ENCODE measurements around the gene RIMKLB.

RIMKLB gene

GRCh38 chr12:8675591-8676036 is 22.2 kb upstream of the RIMKLB start:
- Histone ChIP-seq H3K9ac (ENCODE audit: low read length) (no peak overlapping the region), H3K4me3 (ENCODE audit: low read length) (no peak overlapping the region), H3K27me3 (ENCODE audit: control insufficient read depth, insufficient read depth, low read length) (no peaks in the 10 kb centered on the region), H3K9me3 (ENCODE audit: control insufficient read depth, low read length) (no peaks in the 10 kb centered on the region), H3K36me3 (ENCODE audit: control insufficient read depth, insufficient read depth, low read length) (no peaks in the 10 kb centered on the region), H3K4me1 (ENCODE audit: control insufficient read depth, insufficient read depth, low read length) (no peaks in the 10 kb centered on the region)

- no peak overlapping the region for H3K4me3 ChIP-seq (ENCODE audit: low read length)
- H3K9me3 ChIP-seq (ENCODE audit: control insufficient read depth, low read length): no peaks in the 10 kb centered on the region
- H3K27me3 ChIP-seq (ENCODE audit: control insufficient read depth, insufficient read depth, low read length): no peaks in the 10 kb centered on the region
- no peaks in the 10 kb centered on the region for H3K36me3 ChIP-seq (ENCODE audit: control insufficient read depth, insufficient read depth, low read length)
- H3K4me1 ChIP-seq (ENCODE audit: control insufficient read depth, insufficient read depth, low read length): no peaks in the 10 kb centered on the region
- no peak overlapping the region for H3K9ac ChIP-seq (ENCODE audit: low read length)
Measured at GRCh38 chr12:8676651-8677050, 21.1 kb upstream of the RIMKLB start.

- no peak overlapping the region for H3K9ac ChIP-seq (ENCODE audit: low read length)
- no peaks in the 10 kb centered on the region for H3K27me3 ChIP-seq (ENCODE audit: control insufficient read depth, insufficient read depth, low read length)
- no peak overlapping the region for H3K4me3 ChIP-seq (ENCODE audit: low read length)
- H3K9me3 ChIP-seq (ENCODE audit: control insufficient read depth, low read length): no peaks in the 10 kb centered on the region
- H3K4me1 ChIP-seq (ENCODE audit: control insufficient read depth, insufficient read depth, low read length): no peaks in the 10 kb centered on the region
- H3K36me3 ChIP-seq (ENCODE audit: control insufficient read depth, insufficient read depth, low read length): no peaks in the 10 kb centered on the region
Measured at GRCh38 chr12:8677362-8677761, 20.4 kb upstream of the RIMKLB start.

- H3K4me3 ChIP-seq (ENCODE audit: low read length): no peak overlapping the region
- H3K9me3 ChIP-seq (ENCODE audit: control insufficient read depth, low read length): no peaks in the 10 kb centered on the region
- H3K27me3 ChIP-seq (ENCODE audit: control insufficient read depth, insufficient read depth, low read length): no peaks in the 10 kb centered on the region
- no peaks in the 10 kb centered on the region for H3K36me3 ChIP-seq (ENCODE audit: control insufficient read depth, insufficient read depth, low read length)
- H3K9ac ChIP-seq (ENCODE audit: low read length): no peak overlapping the region
- no peaks in the 10 kb centered on the region for H3K4me1 ChIP-seq (ENCODE audit: control insufficient read depth, insufficient read depth, low read length)
Measured at GRCh38 chr12:8678661-8679111, 19.1 kb upstream of the RIMKLB start.

- H3K4me3 ChIP-seq (ENCODE audit: low read length): no peak overlapping the region
- no peaks in the 10 kb centered on the region for H3K4me1 ChIP-seq (ENCODE audit: control insufficient read depth, insufficient read depth, low read length)
- no peaks in the 10 kb centered on the region for H3K9me3 ChIP-seq (ENCODE audit: control insufficient read depth, low read length)
- no peaks in the 10 kb centered on the region for H3K27me3 ChIP-seq (ENCODE audit: control insufficient read depth, insufficient read depth, low read length)
- H3K36me3 ChIP-seq (ENCODE audit: control insufficient read depth, insufficient read depth, low read length): no peaks in the 10 kb centered on the region
- no peak overlapping the region for H3K9ac ChIP-seq (ENCODE audit: low read length)
Measured at GRCh38 chr12:8680533-8680932, 17.3 kb upstream of the RIMKLB start.

GRCh38 chr12:8681129-8681884 is 16.5 kb upstream of the RIMKLB start:
- Histone ChIP-seq H3K9ac (ENCODE audit: low read length) (no peak overlapping the region), H3K36me3 (ENCODE audit: control insufficient read depth, insufficient read depth, low read length) (no peaks in the 10 kb centered on the region), H3K4me3 (ENCODE audit: low read length) (no peak overlapping the region), H3K4me1 (ENCODE audit: control insufficient read depth, insufficient read depth, low read length) (no peaks in the 10 kb centered on the region), H3K9me3 (ENCODE audit: control insufficient read depth, low read length) (no peaks in the 10 kb centered on the region), H3K27me3 (ENCODE audit: control insufficient read depth, insufficient read depth, low read length) (no peaks in the 10 kb centered on the region)

GRCh38 chr12:8685051-8685450 is 12.7 kb upstream of the RIMKLB start:
- H3K9me3 ChIP-seq (ENCODE audit: control insufficient read depth, low read length): no peaks in the 10 kb centered on the region
- H3K4me3 ChIP-seq (ENCODE audit: low read length): no peak overlapping the region
- peaks cover 7% of the 10 kb centered on the region for H3K4me1 ChIP-seq (ENCODE audit: control insufficient read depth, insufficient read depth, low read length)
- H3K27me3 ChIP-seq (ENCODE audit: control insufficient read depth, insufficient read depth, low read length): no peaks in the 10 kb centered on the region
- no peaks in the 10 kb centered on the region for H3K36me3 ChIP-seq (ENCODE audit: control insufficient read depth, insufficient read depth, low read length)
- H3K9ac ChIP-seq (ENCODE audit: low read length): no peak overlapping the region

GRCh38 chr12:8687846-8688601 is 9.8 kb upstream of the RIMKLB start:
- no peaks in the 10 kb centered on the region for H3K27me3 ChIP-seq (ENCODE audit: control insufficient read depth, insufficient read depth, low read length)
- H3K9me3 ChIP-seq (ENCODE audit: control insufficient read depth, low read length): no peaks in the 10 kb centered on the region
- H3K36me3 ChIP-seq (ENCODE audit: control insufficient read depth, insufficient read depth, low read length): no peaks in the 10 kb centered on the region
- H3K4me3 ChIP-seq (ENCODE audit: low read length): no peak overlapping the region
- no peak overlapping the region for H3K9ac ChIP-seq (ENCODE audit: low read length)
- peaks cover 7% of the 10 kb centered on the region for H3K4me1 ChIP-seq (ENCODE audit: control insufficient read depth, insufficient read depth, low read length)

- no peak overlapping the region for H3K9ac ChIP-seq (ENCODE audit: low read length)
- H3K36me3 ChIP-seq (ENCODE audit: control insufficient read depth, insufficient read depth, low read length): no peaks in the 10 kb centered on the region
- peaks cover 7% of the 10 kb centered on the region for H3K4me1 ChIP-seq (ENCODE audit: control insufficient read depth, insufficient read depth, low read length)
- H3K9me3 ChIP-seq (ENCODE audit: control insufficient read depth, low read length): no peaks in the 10 kb centered on the region
- H3K4me3 ChIP-seq (ENCODE audit: low read length): no peak overlapping the region
- H3K27me3 ChIP-seq (ENCODE audit: control insufficient read depth, insufficient read depth, low read length): no peaks in the 10 kb centered on the region
Measured at GRCh38 chr12:8689681-8690080, 8.1 kb upstream of the RIMKLB start.

GRCh38 chr12:8692573-8692972 is 5.2 kb upstream of the RIMKLB start:
- no peaks in the 10 kb centered on the region for H3K36me3 ChIP-seq (ENCODE audit: control insufficient read depth, insufficient read depth, low read length)
- H3K4me1 ChIP-seq (ENCODE audit: control insufficient read depth, insufficient read depth, low read length): peaks cover 7% of the 10 kb centered on the region
- H3K27me3 ChIP-seq (ENCODE audit: control insufficient read depth, insufficient read depth, low read length): no peaks in the 10 kb centered on the region
- H3K4me3 ChIP-seq (ENCODE audit: low read length): no peak overlapping the region
- no peaks in the 10 kb centered on the region for H3K9me3 ChIP-seq (ENCODE audit: control insufficient read depth, low read length)
- no peak overlapping the region for H3K9ac ChIP-seq (ENCODE audit: low read length)

- Histone ChIP-seq H3K27me3 (ENCODE audit: control insufficient read depth, insufficient read depth, low read length) (no peaks in the 10 kb centered on the region), H3K9ac (ENCODE audit: low read length) (no peak overlapping the region), H3K9me3 (ENCODE audit: control insufficient read depth, low read length) (no peaks in the 10 kb centered on the region), H3K4me3 (ENCODE audit: low read length) (no peak overlapping the region), H3K4me1 (ENCODE audit: control insufficient read depth, insufficient read depth, low read length) (no peaks in the 10 kb centered on the region), H3K36me3 (ENCODE audit: control insufficient read depth, insufficient read depth, low read length) (no peaks in the 10 kb centered on the region)
Measured at GRCh38 chr12:8695116-8695515, 2.7 kb upstream of the RIMKLB start.

- H3K36me3 ChIP-seq (ENCODE audit: control insufficient read depth, insufficient read depth, low read length): no peaks in the 10 kb centered on the region
- no peaks in the 10 kb centered on the region for H3K9me3 ChIP-seq (ENCODE audit: control insufficient read depth, low read length)
- H3K4me1 ChIP-seq (ENCODE audit: control insufficient read depth, insufficient read depth, low read length): no peaks in the 10 kb centered on the region
- H3K27me3 ChIP-seq (ENCODE audit: control insufficient read depth, insufficient read depth, low read length): no peaks in the 10 kb centered on the region
- peak overlapping the region; percentile 56 for H3K9ac ChIP-seq (ENCODE audit: low read length)
- H3K4me3 ChIP-seq (ENCODE audit: low read length): no peak overlapping the region
Measured at GRCh38 chr12:8696442-8697090, 1.2 kb upstream of the RIMKLB start.
